ENCODE measurements around the gene MEST.
A peak's percentile ranks its signal among the peaks of the same experiment; 100 is the strongest.

Gene MEST, protein sequence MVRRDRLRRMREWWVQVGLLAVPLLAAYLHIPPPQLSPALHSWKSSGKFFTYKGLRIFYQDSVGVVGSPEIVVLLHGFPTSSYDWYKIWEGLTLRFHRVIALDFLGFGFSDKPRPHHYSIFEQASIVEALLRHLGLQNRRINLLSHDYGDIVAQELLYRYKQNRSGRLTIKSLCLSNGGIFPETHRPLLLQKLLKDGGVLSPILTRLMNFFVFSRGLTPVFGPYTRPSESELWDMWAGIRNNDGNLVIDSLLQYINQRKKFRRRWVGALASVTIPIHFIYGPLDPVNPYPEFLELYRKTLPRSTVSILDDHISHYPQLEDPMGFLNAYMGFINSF

DNA sequence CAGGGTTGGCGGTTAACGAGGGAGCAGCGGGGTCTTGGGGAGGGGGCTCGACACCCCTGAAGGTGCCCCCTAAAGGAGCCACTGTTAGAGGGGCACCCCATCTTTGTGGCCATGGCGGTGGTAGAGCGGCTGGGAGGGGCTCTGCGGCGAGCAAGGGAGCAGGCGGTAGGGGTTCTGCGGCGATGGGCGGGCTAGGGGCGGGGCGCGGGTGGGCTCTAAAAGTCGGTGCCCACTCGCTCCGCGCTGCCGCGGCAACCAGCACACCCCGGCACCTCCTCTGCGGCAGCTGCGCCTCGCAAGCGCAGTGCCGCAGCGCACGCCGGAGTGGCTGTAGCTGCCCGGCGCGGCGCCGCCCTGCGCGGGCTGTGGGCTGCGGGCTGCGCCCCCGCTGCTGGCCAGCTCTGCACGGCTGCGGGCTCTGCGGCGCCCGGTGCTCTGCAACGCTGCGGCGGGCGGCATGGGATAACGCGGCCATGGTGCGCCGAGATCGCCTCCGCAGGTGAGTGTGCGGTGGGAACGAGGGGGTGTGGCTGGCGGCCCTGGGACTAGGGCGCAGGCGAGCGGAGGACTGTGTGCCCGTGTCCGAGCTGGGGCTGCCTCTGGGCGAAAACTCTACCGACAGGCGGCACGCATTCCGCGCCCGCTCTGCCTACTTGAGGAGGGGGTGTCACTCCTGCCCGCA, at the start of gene MEST:
MEST (plus strand) TSS at position 245 of the 682 bp plus-strand sequence; CDS start at position 474, 229 bp downstream.
- TF ChIP-seq CTCF (IDR thresholded peaks at IDR 0.05; ENCODE audit: low read length) (no peak), EZH2 (IDR thresholded peaks at IDR 0.05; ENCODE audit: borderline replicate concordance, low read length) (no peak)
- peaks cover 11% of the 10 kb centered on the region; the same call in 1 of the 2 replicates for H3K27me3 ChIP-seq (ENCODE audit: insufficient read depth, low read length)
- no peaks in the 10 kb centered on the region for H3F3A ChIP-seq (ENCODE audit: insufficient read depth, low read length)
- H3K79me2 ChIP-seq (ENCODE audit: insufficient read depth, low read length): no peaks in the 10 kb centered on the region
- peaks cover 12% of the 10 kb centered on the region for H3K9me3 ChIP-seq (ENCODE audit: low read length)
- no peak within 1 kb of the TSS for H3K27ac ChIP-seq (ENCODE audit: low read depth, low read length, poor library complexity, severe bottlenecking)
- peak within 1 kb of the TSS; percentile 31; the same call in 1 of the 2 replicates for H3K9ac ChIP-seq (ENCODE audit: low read length)
- H2AFZ ChIP-seq (ENCODE audit: low read length): no peak within 1 kb of the TSS
- H3K36me3 ChIP-seq (ENCODE audit: insufficient read depth, low read length): peaks cover 9% of the 10 kb centered on the region; the same call in 1 of the 2 replicates
- H3K4me3 ChIP-seq (ENCODE audit: low read depth, low read length, poor library complexity, severe bottlenecking): peak within 1 kb of the TSS; percentile 50
- H3K4me2 ChIP-seq (ENCODE audit: low read length): peak within 1 kb of the TSS; percentile 67
- no peaks in the 10 kb centered on the region for H4K20me1 ChIP-seq (ENCODE audit: insufficient read depth, low read length)
- peaks cover 23% of the 10 kb centered on the region for H3K4me1 ChIP-seq (ENCODE audit: insufficient read depth, low read length, severe bottlenecking)
- H3K9me2 ChIP-seq (ENCODE audit: low read depth, low read length): no peaks in the 10 kb centered on the region

DNA sequence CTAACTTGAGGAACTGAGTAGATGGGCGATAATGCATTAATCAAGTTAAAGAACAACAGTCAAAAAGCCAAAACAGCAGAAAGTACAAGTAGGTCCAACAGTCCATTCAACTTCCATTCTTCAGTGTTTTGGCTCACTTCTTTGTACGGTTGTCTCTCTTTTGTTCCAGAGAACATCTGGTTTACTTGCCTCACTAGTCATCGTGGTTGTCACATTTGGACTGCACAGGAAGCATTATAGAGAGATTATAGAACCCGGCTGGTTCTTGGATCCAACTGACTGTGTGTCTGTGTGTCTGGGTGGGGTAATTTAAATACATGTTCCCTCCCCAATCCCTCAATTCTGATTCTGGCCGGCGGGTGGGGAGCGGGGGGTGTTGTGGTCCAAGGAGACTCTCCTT, 49.3 kb upstream of the MEST start:
- no peaks in the 10 kb centered on the region for H3K79me2 ChIP-seq (ENCODE audit: insufficient read depth, low read length)
- no peak overlapping the region for H3K4me3 ChIP-seq (ENCODE audit: low read depth, low read length, poor library complexity, severe bottlenecking)
- H3K9ac ChIP-seq (ENCODE audit: low read length): no peak overlapping the region
- no peaks in the 10 kb centered on the region for H3K36me3 ChIP-seq (ENCODE audit: insufficient read depth, low read length)
- H3K27ac ChIP-seq (ENCODE audit: low read depth, low read length, poor library complexity, severe bottlenecking): no peak overlapping the region
- H3F3A ChIP-seq (ENCODE audit: insufficient read depth, low read length): no peaks in the 10 kb centered on the region
- no peaks in the 10 kb centered on the region for H4K20me1 ChIP-seq (ENCODE audit: insufficient read depth, low read length)
- H3K9me2 ChIP-seq (ENCODE audit: low read depth, low read length): no peaks in the 10 kb centered on the region
- H3K4me1 ChIP-seq (ENCODE audit: insufficient read depth, low read length, severe bottlenecking): peaks cover 43% of the 10 kb centered on the region
- peak overlapping the region; percentile 88; the same call in 1 of the 2 replicates for H2AFZ ChIP-seq (ENCODE audit: low read length)
- no peak overlapping the region for H3K4me2 ChIP-seq (ENCODE audit: low read length)
- peaks cover 2% of the 10 kb centered on the region for H3K9me3 ChIP-seq (ENCODE audit: low read length)
- TF ChIP-seq CTCF (IDR thresholded peaks at IDR 0.05; ENCODE audit: low read length): no peak
- TF ChIP-seq EZH2 (IDR thresholded peaks at IDR 0.05; ENCODE audit: borderline replicate concordance, low read length): no peak
- H3K27me3 ChIP-seq (ENCODE audit: insufficient read depth, low read length): no peaks in the 10 kb centered on the region

DNA sequence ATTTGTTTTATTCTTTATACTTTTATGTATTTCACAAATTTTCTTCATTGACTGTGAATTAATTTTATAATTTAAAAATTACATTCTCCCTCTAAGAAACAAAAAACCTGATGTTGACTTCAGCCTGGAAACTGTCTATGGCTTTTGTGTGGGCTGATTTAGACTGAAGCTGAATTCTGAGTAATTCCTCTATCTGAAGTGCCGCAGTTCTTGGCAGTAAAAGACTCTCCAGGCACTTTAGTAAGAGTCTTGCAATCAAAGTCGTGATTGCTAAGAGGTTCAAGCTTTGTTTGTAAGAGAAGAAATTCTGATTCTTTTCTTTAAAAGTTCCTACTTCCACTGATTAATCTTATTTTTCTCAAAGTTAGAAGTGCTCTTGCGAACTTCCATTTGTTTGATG, 47.7 kb upstream of the MEST start:
- Histone ChIP-seq H3K4me2 (ENCODE audit: low read length) (no peak overlapping the region), H3K9me3 (ENCODE audit: low read length) (peaks cover 12% of the 10 kb centered on the region), H3K9ac (ENCODE audit: low read length) (no peak overlapping the region), H3K27ac (ENCODE audit: low read depth, low read length, poor library complexity, severe bottlenecking) (peak overlapping the region; percentile 0), H3K9me2 (ENCODE audit: low read depth, low read length) (no peaks in the 10 kb centered on the region), H3F3A (ENCODE audit: insufficient read depth, low read length) (no peaks in the 10 kb centered on the region), H3K36me3 (ENCODE audit: insufficient read depth, low read length) (no peaks in the 10 kb centered on the region), H3K4me1 (ENCODE audit: insufficient read depth, low read length, severe bottlenecking) (peaks cover 39% of the 10 kb centered on the region), H2AFZ (ENCODE audit: low read length) (peak overlapping the region; percentile 10; the same call in 1 of the 2 replicates), H3K79me2 (ENCODE audit: insufficient read depth, low read length) (no peaks in the 10 kb centered on the region), H3K27me3 (ENCODE audit: insufficient read depth, low read length) (no peaks in the 10 kb centered on the region), H3K4me3 (ENCODE audit: low read depth, low read length, poor library complexity, severe bottlenecking) (no peak overlapping the region), H4K20me1 (ENCODE audit: insufficient read depth, low read length) (no peaks in the 10 kb centered on the region)
- no peak for TF ChIP-seq CTCF (IDR thresholded peaks at IDR 0.05; ENCODE audit: low read length)
- no peak for TF ChIP-seq EZH2 (IDR thresholded peaks at IDR 0.05; ENCODE audit: borderline replicate concordance, low read length)
